Tibial nerve (tissue), 4 donors: ENCODE measurements around the gene NSMCE4A. TPM values are rescaled to one million over a fixed set of nuclear protein-coding genes. Genes with fewer than 3 reads are reported as not detected.
"Not testable (repeated sequence)": the region's sequence is repeated elsewhere in the genome, so short reads cannot be mapped to it uniquely, and the experiment has no call there.

ENCODE experiments used
- DNase-seq, 2 donors: peaks; one replicate each; pipeline ENCODE4 v3.0.0-alpha.2; 2019; ENCODE audit warnings: low spot score in 2 of 2
- H3K27ac ChIP-seq, 4 donors: fragments of 200-600 bp; sonication (generic) in 3 of 4; one replicate each; pipeline ENCODE4 v1.5.1; 2017 to 2019; ENCODE audit warnings: mild to moderate bottlenecking in 1 of 4
- H3K27me3 ChIP-seq, 2 donors: fragments of 200-600 bp; sonication (generic) in 1 of 2; one replicate each; pipeline versions ENCODE4 v1.5.1 to v1.6.0; 2017 to 2019
- H3K36me3 ChIP-seq, 3 donors: fragments of 200-600 bp; sonication (generic); one replicate each; pipeline ENCODE4 v1.5.1; 2018 to 2019
- H3K4me1 ChIP-seq, 4 donors: fragments of 200-600 bp; sonication (generic) in 3 of 4; one replicate each; pipeline ENCODE4 v1.5.1; 2017 to 2019
- H3K4me3 ChIP-seq, 4 donors: fragments of 200-600 bp; sonication (generic) in 3 of 4; one replicate each; pipeline ENCODE4 v1.5.1; 2017 to 2019; ENCODE audit warnings: mild to moderate bottlenecking in 1 of 4, moderate library complexity in 1 of 4
- H3K9me3 ChIP-seq, 4 donors: fragments of 200-600 bp; sonication (generic) in 3 of 4; one replicate each; pipeline ENCODE4 v1.5.1; 2017 to 2019
- CTCF ChIP-seq, 5 experiments: fragments of 200-600 bp in 3 of 5; fragments of 450-650 bp in 2 of 5; sonication (generic) in 3 of 5; IDR thresholded peaks; one replicate each; pipeline ENCODE4 v1.5.1; 2016 to 2019; ENCODE audit warnings: antibody characterized with exemption in 5 of 5, mild to moderate bottlenecking in 3 of 5, moderate library complexity in 2 of 5
- EP300 ChIP-seq, 2 donors: sonication (generic); formaldehyde crosslinking; IDR thresholded peaks; one replicate each; pipeline ENCODE4 v1.6.1; 2017; ENCODE audit warnings: antibody characterized with exemption in 2 of 2, mild to moderate bottlenecking in 1 of 2
- POLR2A ChIP-seq, 2 donors: fragments of 450-650 bp; IDR thresholded peaks; one replicate each; pipeline ENCODE4 v1.6.1; 2017; ENCODE audit warnings: antibody characterized with exemption in 2 of 2, mild to moderate bottlenecking in 2 of 2, moderate library complexity in 2 of 2
- WGBS, 2 donors: methylation state at CpG; one replicate each; pipeline ENCODE4 v1.1.5; 2018; 5-methylcytosine and 5-hydroxymethylcytosine counted together
- total RNA-seq, 4 donors: library from RNA; depleted of rRNA; stranded (reverse); fragments of >200 nt; gene quantifications; one replicate each; pipeline ENCODE4 v1.1.0, GENCODE V29; 2016

Gene NSMCE4A
- total RNA-seq, 4 donors from 2014 or later, result 70.1 to 102 (median 82.4) TPM

- TF ChIP-seq EP300 (IDR thresholded peaks at IDR 0.05) (no peak), CTCF (IDR thresholded peaks at IDR 0.05) (no peak), POLR2A (IDR thresholded peaks at IDR 0.05) (no peak)
These were observed 6.3 kb upstream of the NSMCE4A start for GRCh38 chr10:121981346-121981745.

GRCh38 chr10:121978511-121978910 is 3.5 kb upstream of the NSMCE4A start:
- TF ChIP-seq POLR2A (IDR thresholded peaks at IDR 0.05) (no peak), EP300 (IDR thresholded peaks at IDR 0.05) (no peak), CTCF (IDR thresholded peaks at IDR 0.05) (no peak)
- no peak overlapping the region for H3K27ac ChIP-seq
- H3K4me3 ChIP-seq, result no peak overlapping the region
- peaks cover 0 to 1% (median 0%) of the 10 kb centered on the region in 4 donors for H3K9me3 ChIP-seq
- no peak for DNase-seq
- peaks cover 0 to 15% (median 6%) of the 10 kb centered on the region in 4 donors for H3K4me1 ChIP-seq
- H3K27me3 ChIP-seq, result no peaks in the 10 kb centered on the region
- H3K36me3 ChIP-seq, result no peaks in the 10 kb centered on the region
- 97 to 98% methylated on average over 16 to 24 of the region's 26 CpGs for WGBS, 2 donors

More at GRCh38 chr10:121981346-121981745, 6.3 kb upstream of the NSMCE4A start:
- Histone ChIP-seq H3K9me3 (peaks cover 0 to 16% (median 1%) of the 10 kb centered on the region in 4 donors), H3K36me3 (no peaks in the 10 kb centered on the region), H3K4me3 (no peak overlapping the region), H3K4me1 (no peaks in the 10 kb centered on the region), H3K27ac (no peak overlapping the region), H3K27me3 (no peaks in the 10 kb centered on the region)
- WGBS, 2 donors, result 75 to 81% methylated on average over 2 of the region's 2 CpGs
- no peak for DNase-seq

- WGBS, 2 donors, result 94 to 96% methylated on average over 6 of the region's 6 CpGs
- TF ChIP-seq POLR2A (IDR thresholded peaks at IDR 0.05) (no peak), CTCF (IDR thresholded peaks at IDR 0.05) (no peak), EP300 (IDR thresholded peaks at IDR 0.05) (no peak)
These were observed 1.6 kb upstream of the NSMCE4A start for GRCh38 chr10:121976607-121977006.

GRCh38 chr10:121975295-121976086 is 474 bp upstream of the NSMCE4A start:
- Histone ChIP-seq H3K4me3 (peak overlapping the region; percentile 70 to 100 (median 84)), H3K9me3 (no peaks in the 10 kb centered on the region), H3K27me3 (no peaks in the 10 kb centered on the region), H3K36me3 (peaks cover 0 to 20% (median 0%) of the 10 kb centered on the region in 3 donors), H3K27ac (peak overlapping the region; percentile 89 to 99 (median 94)), H3K4me1 (peaks cover 0 to 25% (median 11%) of the 10 kb centered on the region in 4 donors)
- WGBS, 2 donors, result 39 to 51% methylated on average over 16 to 18 of the region's 21 CpGs
- DNase-seq, result no peak
- TF ChIP-seq CTCF (IDR thresholded peaks at IDR 0.05) (peak in 3 of 5 experiments; percentile 75 to 85 (median 83)), POLR2A (IDR thresholded peaks at IDR 0.05) (no peak), EP300 (IDR thresholded peaks at IDR 0.05) (no peak)

More at GRCh38 chr10:121976607-121977006, 1.6 kb upstream of the NSMCE4A start:
- DNase-seq, result no peak
- Histone ChIP-seq H3K9me3 (no peaks in the 10 kb centered on the region), H3K36me3 (peaks cover 0 to 9% (median 0%) of the 10 kb centered on the region in 3 donors), H3K4me1 (peaks cover 0 to 25% (median 11%) of the 10 kb centered on the region in 4 donors), H3K4me3 (no peak overlapping the region), H3K27me3 (no peaks in the 10 kb centered on the region), H3K27ac (no peak overlapping the region)

GRCh38 chr10:121974019-121974534 is 940 bp downstream of the NSMCE4A start:
- TF ChIP-seq POLR2A (IDR thresholded peaks at IDR 0.05), result no peak
- TF ChIP-seq EP300 (IDR thresholded peaks at IDR 0.05), result no peak
- no peak for TF ChIP-seq CTCF (IDR thresholded peaks at IDR 0.05)
- H3K4me1 ChIP-seq, result peaks cover 0 to 25% (median 11%) of the 10 kb centered on the region in 4 donors
- H3K27me3 ChIP-seq, result no peaks in the 10 kb centered on the region
- peak overlapping the region; percentile 89 to 99 (median 94) for H3K27ac ChIP-seq
- no peaks in the 10 kb centered on the region for H3K9me3 ChIP-seq
- H3K36me3 ChIP-seq, result peaks cover 0 to 32% (median 5%) of the 10 kb centered on the region in 3 donors
- 8 to 12% methylated on average over 19 to 21 of the region's 21 CpGs for WGBS, 2 donors
- H3K4me3 ChIP-seq, result peak overlapping the region; percentile 70 to 100 (median 84)
- DNase-seq, result no peak

GRCh38 chr10:121969086-121969485 is 5.9 kb downstream of the NSMCE4A start:
- not testable (repeated sequence) for H3K4me3 ChIP-seq, H3K27ac ChIP-seq, H3K27me3 ChIP-seq, DNase-seq, H3K9me3 ChIP-seq
- WGBS, 2 donors, result 91 to 94% methylated on average over 8 of the region's 8 CpGs
- Histone ChIP-seq H3K36me3 (peaks cover 0 to 81% (median 19%) of the 10 kb centered on the region in 3 donors), H3K4me1 (peaks cover 0 to 16% (median 8%) of the 10 kb centered on the region in 4 donors)
